DOHH2 (cell line): Measurements from ENCODE around the gene FIGN.

ENCODE experiments used
- H3F3A ChIP-seq: fragments of 200-600 bp; sonication (generic), shearing (Covaris generic); 2 replicates; pipeline ENCODE4 v1.6.0; 2016; ENCODE audit warnings: antibody characterized with exemption, mild to moderate bottlenecking; ENCODE audit not compliant: control insufficient read depth, insufficient read depth
- H3K27ac ChIP-seq: fragments of 200-600 bp; sonication (generic); 2 replicates; pipeline ENCODE4 v1.5.1; 2014; ENCODE audit warnings: low read depth, mild to moderate bottlenecking, low read length, moderate library complexity
- H3K27me3 ChIP-seq: fragments of 200-600 bp; sonication (generic); 2 replicates; pipeline ENCODE4 v1.6.1; 2014; ENCODE audit warnings: mild to moderate bottlenecking, low read length, mixed read lengths; ENCODE audit not compliant: control insufficient read depth
- H3K36me3 ChIP-seq: fragments of 200-600 bp; sonication (generic); 2 replicates; pipeline ENCODE4 v1.6.1; 2014; ENCODE audit warnings: mild to moderate bottlenecking, low read length, moderate library complexity, mixed read lengths; ENCODE audit not compliant: control insufficient read depth
- H3K4me1 ChIP-seq: fragments of 200-600 bp; sonication (generic); 2 replicates; pipeline ENCODE4 v1.6.1; 2014; ENCODE audit warnings: mild to moderate bottlenecking, low read length, mixed read lengths; ENCODE audit not compliant: control insufficient read depth
- H3K4me2 ChIP-seq: fragments of 200-600 bp; sonication (generic); 2 replicates; pipeline ENCODE4 v1.6.0; 2014; ENCODE audit warnings: mild to moderate bottlenecking, low read length, moderate library complexity
- H3K4me3 ChIP-seq: fragments of 200-600 bp; sonication (generic); 2 replicates; pipeline ENCODE4 v1.5.1; 2014; ENCODE audit warnings: mild to moderate bottlenecking, low read length, mixed read lengths
- H3K79me2 ChIP-seq: fragments of 200-600 bp; sonication (generic); 2 replicates; pipeline ENCODE4 v1.6.1; 2014; ENCODE audit warnings: mild to moderate bottlenecking, low read length, mixed read lengths; ENCODE audit not compliant: control insufficient read depth
- H3K9me2 ChIP-seq: fragments of 200-600 bp; sonication (generic); replicated peaks from 2 replicates; pipeline ENCODE4 v1.6.1; 2014; ENCODE audit warnings: mild to moderate bottlenecking, low read length, mixed read lengths; ENCODE audit not compliant: control insufficient read depth
- H3K9me3 ChIP-seq: fragments of 200-600 bp; sonication (generic); 2 replicates; pipeline ENCODE4 v1.6.1; 2014; ENCODE audit warnings: antibody characterized with exemption, low read length, mixed read lengths; ENCODE audit not compliant: control insufficient read depth, insufficient read depth
- H4K20me1 ChIP-seq: fragments of 200-600 bp; sonication (generic); 2 replicates; pipeline ENCODE4 v1.6.0; 2014; ENCODE audit warnings: low read depth, mild to moderate bottlenecking, antibody characterized with exemption, low read length, moderate library complexity; ENCODE audit not compliant: control insufficient read depth, insufficient read depth
- CTCF ChIP-seq: fragments of 200-600 bp; sonication (generic); IDR thresholded peaks from one replicate; pipeline ENCODE4 v1.5.1; 2014; ENCODE audit warnings: antibody characterized with exemption, mild to moderate bottlenecking, low read depth, low read length; ENCODE audit not compliant: poor library complexity, severe bottlenecking
- EZH2phosphoT487 ChIP-seq: fragments of 200-600 bp; sonication (generic); IDR thresholded peaks from 2 replicates; pipeline ENCODE4 v1.6.1; 2017; ENCODE audit warnings: borderline replicate concordance, mild to moderate bottlenecking, antibody characterized with exemption, low read length, moderate library complexity, mixed read lengths

The FIGN gene

GRCh38 chr2:163719331-163719730, 16.5 kb downstream of the FIGN start:
- Histone ChIP-seq H3K79me2 (no peaks in the 10 kb centered on the region), H3K9me3 (no peaks in the 10 kb centered on the region), H3K27ac (no peak overlapping the region), H3K4me3 (no peak overlapping the region), H3K27me3 (no peaks in the 10 kb centered on the region), H4K20me1 (no peaks in the 10 kb centered on the region), H3K4me1 (no peaks in the 10 kb centered on the region), H3K4me2 (no peak overlapping the region), H3K9me2 (no peaks in the 10 kb centered on the region), H3K36me3 (no peaks in the 10 kb centered on the region), H3F3A (no peaks in the 10 kb centered on the region)
- no peak for TF ChIP-seq EZH2phosphoT487
- no peak for TF ChIP-seq CTCF

- no peak for TF ChIP-seq EZH2phosphoT487
- no peak for TF ChIP-seq CTCF
- no peak overlapping the region for H3K27ac ChIP-seq
- no peak overlapping the region for H3K4me2 ChIP-seq
- no peak overlapping the region for H3K4me3 ChIP-seq
- H3K79me2 ChIP-seq = no peaks in the 10 kb centered on the region
- H3K4me1 ChIP-seq = no peaks in the 10 kb centered on the region
- H3K36me3 ChIP-seq = no peaks in the 10 kb centered on the region
- H3K9me3 ChIP-seq = no peaks in the 10 kb centered on the region
- no peaks in the 10 kb centered on the region for H3K9me2 ChIP-seq
- H4K20me1 ChIP-seq = no peaks in the 10 kb centered on the region
- H3F3A ChIP-seq = no peaks in the 10 kb centered on the region
- no peaks in the 10 kb centered on the region for H3K27me3 ChIP-seq
Observed at GRCh38 chr2:163717993-163718680, 17.7 kb downstream of the FIGN start.

DNA sequence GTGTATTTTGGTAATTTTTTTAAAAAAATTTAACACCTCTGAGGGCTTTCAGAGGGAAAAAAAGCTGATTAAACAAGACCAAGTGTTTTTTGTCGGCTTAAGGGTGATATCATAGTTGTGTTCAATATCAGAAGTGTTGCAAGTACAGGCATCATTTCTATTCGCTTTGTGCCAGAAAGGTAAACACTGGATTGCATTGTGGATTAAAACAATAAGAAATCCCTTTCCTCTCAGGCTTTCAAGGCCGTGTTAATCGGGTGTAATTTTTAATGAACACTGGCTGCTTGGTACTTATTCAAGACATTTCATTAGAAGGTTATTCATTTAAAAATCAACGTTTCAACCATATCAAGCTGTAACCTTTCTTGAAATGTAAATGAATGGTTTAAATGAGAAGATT, 18.3 kb downstream of the FIGN start:
- Histone ChIP-seq H3K4me1 (no peaks in the 10 kb centered on the region), H3K9me2 (no peaks in the 10 kb centered on the region), H3K79me2 (no peaks in the 10 kb centered on the region), H3K27me3 (no peaks in the 10 kb centered on the region), H3K27ac (no peak overlapping the region), H3K36me3 (no peaks in the 10 kb centered on the region), H3F3A (no peaks in the 10 kb centered on the region), H4K20me1 (no peaks in the 10 kb centered on the region), H3K4me2 (no peak overlapping the region), H3K9me3 (no peaks in the 10 kb centered on the region), H3K4me3 (no peak overlapping the region)
- TF ChIP-seq CTCF (no peak), EZH2phosphoT487 (no peak)
